ENCODE measurements around the gene TBC1D8. TPM values are rescaled to one million over a fixed set of nuclear protein-coding genes. Genes with fewer than 3 reads are reported as not detected.

The TBC1D8 gene
- total RNA-seq, 1 experiment from 2014 or later, result 51.7 TPM

- TF ChIP-seq CBFB (CRISPR knock-in tag; IDR thresholded peaks at IDR 0.05; ENCODE audit: low read depth) (no peak), CREM (CRISPR knock-in tag; IDR thresholded peaks at IDR 0.05) (no peak), ZNF263 (CRISPR knock-in tag; IDR thresholded peaks at IDR 0.05; ENCODE audit: low read depth) (no peak), MXD4 (CRISPR knock-in tag; IDR thresholded peaks at IDR 0.05; ENCODE audit: borderline replicate concordance) (no peak), IRF1 (CRISPR knock-in tag; IDR thresholded peaks at IDR 0.05) (no peak)
- TF ChIP-seq, protein P1, sequence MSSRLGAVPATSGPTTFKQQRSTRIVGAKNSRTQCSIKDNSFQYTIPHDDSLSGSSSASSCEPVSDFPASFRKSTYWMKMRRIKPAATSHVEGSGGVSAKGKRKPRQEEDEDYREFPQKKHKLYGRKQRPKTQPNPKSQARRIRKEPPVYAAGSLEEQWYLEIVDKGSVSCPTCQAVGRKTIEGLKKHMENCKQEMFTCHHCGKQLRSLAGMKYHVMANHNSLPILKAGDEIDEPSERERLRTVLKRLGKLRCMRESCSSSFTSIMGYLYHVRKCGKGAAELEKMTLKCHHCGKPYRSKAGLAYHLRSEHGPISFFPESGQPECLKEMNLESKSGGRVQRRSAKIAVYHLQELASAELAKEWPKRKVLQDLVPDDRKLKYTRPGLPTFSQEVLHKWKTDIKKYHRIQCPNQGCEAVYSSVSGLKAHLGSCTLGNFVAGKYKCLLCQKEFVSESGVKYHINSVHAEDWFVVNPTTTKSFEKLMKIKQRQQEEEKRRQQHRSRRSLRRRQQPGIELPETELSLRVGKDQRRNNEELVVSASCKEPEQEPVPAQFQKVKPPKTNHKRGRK (CRISPR knock-in tag; IDR thresholded peaks at IDR 0.05; ENCODE audit: borderline replicate concordance), result no peak
These were observed 5.8 kb downstream of the TBC1D8 start (continued) for GRCh38 chr2:101145406-101145805.

DNA sequence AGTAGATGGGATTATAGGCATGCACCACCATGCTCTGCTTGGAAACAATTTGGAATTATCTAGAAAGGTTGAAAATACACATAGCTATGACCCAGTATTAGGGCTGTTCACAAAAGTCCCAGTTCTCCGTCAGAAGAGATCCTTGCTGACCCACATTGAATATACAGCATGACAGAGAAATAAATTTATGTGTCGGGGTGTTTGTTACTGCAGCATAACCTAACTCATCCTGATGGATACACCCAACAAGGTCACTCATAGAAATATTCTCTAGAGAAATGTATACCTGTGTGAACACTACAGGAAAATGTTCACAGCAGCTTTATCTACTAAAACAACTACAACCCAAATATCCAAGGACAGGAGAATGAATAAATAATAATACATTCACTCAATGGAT, 9.0 kb downstream of the TBC1D8 start:
- H3K9me3 Mint-ChIP-seq, result peaks cover 14% of the 10 kb centered on the region
- POLR2A ChIA-PET, result no interaction called here
- H3K4me1 Mint-ChIP-seq, result peaks cover 70% of the 10 kb centered on the region
- peaks cover 18% of the 10 kb centered on the region for H3K36me3 Mint-ChIP-seq
- ATAC-seq (no peak), DNase-seq (ENCODE audit: low spot score) (no peak)
- H3K27ac Mint-ChIP-seq, result no peak overlapping the region
- no peak for TF ChIP-seq CTCF (IDR thresholded peaks at IDR 0.05)
- CTCF ChIA-PET, result no interaction called here
- H3K27me3 Mint-ChIP-seq (ENCODE audit: low read depth), result no peaks in the 10 kb centered on the region
- no peak overlapping the region for H3K4me3 Mint-ChIP-seq

DNA sequence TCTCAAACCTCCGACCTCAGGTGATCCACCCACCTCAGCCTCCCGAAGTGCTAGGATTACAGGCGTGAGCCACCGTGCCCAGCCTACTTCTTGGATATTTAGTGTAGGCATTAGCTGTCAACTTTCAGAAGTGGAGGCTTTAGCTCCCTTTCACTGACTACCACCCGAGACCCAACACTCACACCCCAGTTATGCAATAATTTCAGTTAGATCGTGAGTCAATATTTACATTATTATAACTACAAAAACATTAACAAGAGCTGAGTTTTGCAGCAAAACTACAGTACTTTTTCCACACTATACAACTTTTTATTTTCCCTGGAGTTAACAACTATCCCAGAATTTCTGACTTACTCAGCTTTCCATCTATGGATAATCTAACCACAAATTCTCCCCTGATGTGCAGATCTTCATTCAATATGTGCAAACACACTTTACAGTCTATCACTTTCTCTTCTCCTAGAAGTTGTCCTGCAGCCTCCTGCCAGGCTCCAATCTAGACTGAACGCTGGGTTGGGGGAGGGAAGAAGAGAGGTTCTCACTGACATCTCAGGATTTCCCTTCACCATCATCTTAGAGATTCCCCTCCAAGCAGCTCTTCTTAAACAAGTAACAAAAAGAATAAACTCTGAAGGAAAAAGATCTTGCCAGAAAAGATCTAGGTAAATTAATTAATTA, 10.1 kb downstream of the TBC1D8 start:
- H3K36me3 Mint-ChIP-seq, result peaks cover 18% of the 10 kb centered on the region
- no peak overlapping the region for H3K4me3 Mint-ChIP-seq
- H3K9me3 Mint-ChIP-seq, result peaks cover 14% of the 10 kb centered on the region
- CTCF ChIA-PET, result interaction anchor here (0.5 to 0.7 kb wide), 2 partner anchors 22 to 103 kb away, joined by 3 read pairs; no protein-coding TSS in a partner anchor
- ATAC-seq (no peak), DNase-seq (ENCODE audit: low spot score) (no peak)
- peaks cover 67% of the 10 kb centered on the region for H3K4me1 Mint-ChIP-seq
- H3K27me3 Mint-ChIP-seq (ENCODE audit: low read depth), result no peaks in the 10 kb centered on the region
- POLR2A ChIA-PET, result no interaction called here
- no peak overlapping the region for H3K27ac Mint-ChIP-seq
- no peak for TF ChIP-seq ZNF263 (CRISPR knock-in tag; IDR thresholded peaks at IDR 0.05; ENCODE audit: low read depth)
- TF ChIP-seq E2F1 (CRISPR knock-in tag; IDR thresholded peaks at IDR 0.05), result no peak

GRCh38 chr2:101140237-101140636, 10.9 kb downstream of the TBC1D8 start:
- H3K4me3 Mint-ChIP-seq, result no peak overlapping the region
- ATAC-seq (no peak), DNase-seq (ENCODE audit: low spot score) (no peak)
- H3K9me3 Mint-ChIP-seq, result peaks cover 14% of the 10 kb centered on the region
- peaks cover 18% of the 10 kb centered on the region for H3K36me3 Mint-ChIP-seq
- ChIA-PET CTCF (interaction anchor here (0.7 kb wide), 1 partner anchor 102 kb away, joined by 3 read pairs; no protein-coding TSS in a partner anchor), POLR2A (no interaction called here)
- no peaks in the 10 kb centered on the region for H3K27me3 Mint-ChIP-seq (ENCODE audit: low read depth)
- peaks cover 67% of the 10 kb centered on the region for H3K4me1 Mint-ChIP-seq
- H3K27ac Mint-ChIP-seq, result no peak overlapping the region
- TF ChIP-seq TCF7 (CRISPR knock-in tag; IDR thresholded peaks at IDR 0.05; ENCODE audit: low read depth) (no peak), NFE2L1 (CRISPR knock-in tag; IDR thresholded peaks at IDR 0.05) (no peak), ZNF425 (CRISPR knock-in tag; conservative IDR thresholded peaks at IDR 0.05) (no peak), KAT7 (CRISPR knock-in tag; IDR thresholded peaks at IDR 0.05; ENCODE audit: borderline replicate concordance) (no peak), FOXJ3 (CRISPR knock-in tag; IDR thresholded peaks at IDR 0.05; ENCODE audit: borderline replicate concordance) (no peak), ZNF232 (CRISPR knock-in tag; IDR thresholded peaks at IDR 0.05) (no peak), TEAD1 (CRISPR knock-in tag; IDR thresholded peaks at IDR 0.05) (no peak), FOXP4 (CRISPR knock-in tag; IDR thresholded peaks at IDR 0.05) (no peak)
- TF ChIP-seq, protein P1 (CRISPR knock-in tag; IDR thresholded peaks at IDR 0.05; ENCODE audit: borderline replicate concordance), result no peak
- TF ChIP-seq, protein P2, sequence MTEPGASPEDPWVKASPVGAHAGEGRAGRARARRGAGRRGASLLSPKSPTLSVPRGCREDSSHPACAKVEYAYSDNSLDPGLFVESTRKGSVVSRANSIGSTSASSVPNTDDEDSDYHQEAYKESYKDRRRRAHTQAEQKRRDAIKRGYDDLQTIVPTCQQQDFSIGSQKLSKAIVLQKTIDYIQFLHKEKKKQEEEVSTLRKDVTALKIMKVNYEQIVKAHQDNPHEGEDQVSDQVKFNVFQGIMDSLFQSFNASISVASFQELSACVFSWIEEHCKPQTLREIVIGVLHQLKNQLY (CRISPR knock-in tag; IDR thresholded peaks at IDR 0.05), result no peak
